ENCODE data around the gene COL6A2. TPM values are rescaled to one million over a fixed set of nuclear protein-coding genes. Genes with fewer than 3 reads are reported as not detected.

Gene COL6A2
- total and polyA plus RNA-seq, 8 donors = 79.3 to 3,737 (median 398) TPM

DNA sequence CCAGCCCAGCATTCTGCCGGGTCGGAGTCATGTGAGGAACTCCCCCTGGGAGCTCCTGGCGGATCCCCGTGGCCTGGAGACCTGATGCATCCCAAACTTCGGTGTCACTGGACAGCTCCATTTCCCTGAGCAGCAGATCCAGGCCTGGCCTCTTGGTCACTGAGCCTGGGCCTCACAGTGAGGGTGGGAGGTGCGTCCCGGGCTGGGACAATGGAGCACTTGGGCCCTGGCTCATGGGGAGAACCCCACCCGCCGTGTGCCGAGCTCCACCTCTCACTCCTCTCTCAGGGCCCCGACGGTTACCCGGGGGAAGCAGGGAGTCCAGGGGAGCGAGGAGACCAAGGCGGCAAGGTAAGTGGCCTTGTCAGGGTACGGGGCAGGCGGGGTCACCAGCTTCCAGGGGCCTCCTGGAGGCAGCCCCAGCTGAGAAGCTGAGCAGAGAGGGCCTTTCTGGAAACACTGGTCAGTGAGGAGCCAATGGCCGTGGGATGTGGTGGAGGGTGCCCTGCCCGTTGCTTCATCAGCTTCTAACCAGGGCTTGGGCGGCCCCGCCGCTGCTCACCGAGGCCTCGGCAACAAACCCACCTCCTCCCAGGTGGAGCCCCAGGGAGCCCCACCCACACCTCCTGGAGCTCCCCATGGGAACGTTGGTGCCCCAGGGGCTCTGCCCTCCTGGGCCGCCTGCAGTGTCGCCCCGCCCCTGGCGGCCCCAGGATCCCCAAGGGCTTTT, 19.8 kb downstream of the COL6A2 start:
- Histone ChIP-seq H3K4me1 (no peaks in the 10 kb centered on the region), H3K36me3 (peaks cover 89 to 100% (median 100%) of the 10 kb centered on the region in 4 donors), H3K27me3 (no peaks in the 10 kb centered on the region), H3K9me3 (peaks cover 0 to 7% (median 3%) of the 10 kb centered on the region in 4 donors), H3K4me3 (no peak overlapping the region), H3K27ac (no peak overlapping the region)
- no peak for DNase-seq
- TF ChIP-seq EP300 (IDR thresholded peaks at IDR 0.05) (no peak), POLR2AphosphoS5 (IDR thresholded peaks at IDR 0.05) (no peak), POLR2A (IDR thresholded peaks at IDR 0.05) (no peak)
- TF ChIP-seq, protein P1, sequence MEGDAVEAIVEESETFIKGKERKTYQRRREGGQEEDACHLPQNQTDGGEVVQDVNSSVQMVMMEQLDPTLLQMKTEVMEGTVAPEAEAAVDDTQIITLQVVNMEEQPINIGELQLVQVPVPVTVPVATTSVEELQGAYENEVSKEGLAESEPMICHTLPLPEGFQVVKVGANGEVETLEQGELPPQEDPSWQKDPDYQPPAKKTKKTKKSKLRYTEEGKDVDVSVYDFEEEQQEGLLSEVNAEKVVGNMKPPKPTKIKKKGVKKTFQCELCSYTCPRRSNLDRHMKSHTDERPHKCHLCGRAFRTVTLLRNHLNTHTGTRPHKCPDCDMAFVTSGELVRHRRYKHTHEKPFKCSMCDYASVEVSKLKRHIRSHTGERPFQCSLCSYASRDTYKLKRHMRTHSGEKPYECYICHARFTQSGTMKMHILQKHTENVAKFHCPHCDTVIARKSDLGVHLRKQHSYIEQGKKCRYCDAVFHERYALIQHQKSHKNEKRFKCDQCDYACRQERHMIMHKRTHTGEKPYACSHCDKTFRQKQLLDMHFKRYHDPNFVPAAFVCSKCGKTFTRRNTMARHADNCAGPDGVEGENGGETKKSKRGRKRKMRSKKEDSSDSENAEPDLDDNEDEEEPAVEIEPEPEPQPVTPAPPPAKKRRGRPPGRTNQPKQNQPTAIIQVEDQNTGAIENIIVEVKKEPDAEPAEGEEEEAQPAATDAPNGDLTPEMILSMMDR (IDR thresholded peaks at IDR 0.05) = no peak
- intact Hi-C loops (cut with DNase I; ENCODE audit: low total_unique reads) = no loop called here
- 73 to 89% (median 80%) methylated on average over 20 to 29 of the region's 29 CpGs for WGBS, 5 donors

DNA sequence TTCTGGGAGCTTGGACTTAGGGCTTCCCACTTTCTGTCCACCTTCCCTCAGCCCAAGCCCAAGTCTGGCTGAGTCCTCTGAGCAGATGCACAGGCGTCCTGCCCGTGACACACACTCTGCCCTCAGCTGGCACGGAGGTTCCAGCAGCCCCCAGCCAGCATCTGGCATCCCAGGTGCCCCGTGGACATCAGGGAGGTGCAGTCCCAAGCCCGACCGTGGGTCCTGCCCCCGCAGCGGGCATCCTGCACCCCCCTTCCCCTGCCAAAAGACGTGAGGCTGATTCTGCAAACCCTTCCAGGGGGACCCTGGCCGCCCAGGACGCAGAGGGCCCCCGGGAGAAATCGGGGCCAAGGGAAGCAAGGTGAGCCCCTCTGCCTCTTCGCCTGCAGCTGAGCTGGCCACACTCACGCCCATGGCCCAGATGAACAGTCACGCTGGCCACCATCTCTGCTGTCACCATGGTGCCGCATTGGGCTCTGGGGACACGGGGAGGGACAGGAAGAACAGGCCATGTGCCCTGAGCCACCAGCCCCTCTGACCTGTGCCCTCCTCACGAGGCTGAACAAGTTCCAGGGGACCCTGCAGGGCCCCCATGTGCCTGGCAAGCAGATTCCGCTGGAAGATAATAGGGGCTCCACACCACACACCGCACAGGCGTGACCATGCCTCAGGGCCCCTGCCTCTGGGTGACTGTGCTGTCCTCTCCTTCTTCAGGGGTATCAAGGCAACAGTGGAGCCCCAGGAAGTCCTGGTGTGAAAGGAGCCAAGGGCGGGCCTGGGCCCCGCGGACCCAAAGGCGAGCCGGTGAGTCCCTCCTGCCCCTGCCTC, 20.6 kb downstream of the COL6A2 start:
- Histone ChIP-seq H3K4me1 (no peaks in the 10 kb centered on the region), H3K4me3 (no peak overlapping the region), H3K36me3 (peaks cover 84 to 100% (median 96%) of the 10 kb centered on the region in 4 donors), H3K27me3 (no peaks in the 10 kb centered on the region), H3K27ac (peak overlapping the region in 1 of 5 donors; percentile 9), H3K9me3 (peaks cover 0 to 7% (median 3%) of the 10 kb centered on the region in 4 donors)
- WGBS, 5 donors = 74 to 88% (median 84%) methylated on average over 9 to 27 of the region's 27 CpGs
- TF ChIP-seq POLR2A (IDR thresholded peaks at IDR 0.05) (no peak), POLR2AphosphoS5 (IDR thresholded peaks at IDR 0.05) (no peak), EP300 (IDR thresholded peaks at IDR 0.05) (no peak)
- TF ChIP-seq, protein P1 (IDR thresholded peaks at IDR 0.05) = no peak
- DNase-seq = no peak
- intact Hi-C loops (cut with DNase I; ENCODE audit: low total_unique reads) = no loop called here

DNA sequence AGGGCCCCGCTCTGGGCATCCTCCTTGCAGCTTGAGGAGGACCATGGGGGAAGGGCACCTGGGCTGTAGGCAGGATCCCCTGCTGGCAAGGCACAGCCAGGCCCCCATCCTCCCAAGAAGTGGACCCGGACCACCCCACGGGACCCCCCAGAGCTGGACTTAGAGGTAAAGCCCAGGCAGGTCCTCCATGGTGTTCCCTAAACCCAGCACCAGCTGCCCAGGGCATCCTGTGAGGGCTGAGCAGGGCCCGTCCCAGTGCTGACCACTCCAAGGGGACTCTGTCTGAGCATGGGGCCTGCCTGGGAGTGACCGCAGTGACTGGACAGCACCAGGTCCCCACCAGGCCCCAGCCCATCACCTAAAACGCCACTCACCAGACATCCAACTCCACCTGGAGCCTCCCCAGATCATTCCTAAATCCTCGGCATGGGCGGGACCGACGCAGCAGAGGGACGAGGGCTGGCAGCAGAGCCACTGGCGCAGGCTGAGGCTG, 21.3 kb downstream of the COL6A2 start:
- H3K36me3 ChIP-seq = peaks cover 79 to 99% (median 91%) of the 10 kb centered on the region in 4 donors
- peaks cover 0 to 7% (median 3%) of the 10 kb centered on the region in 4 donors for H3K9me3 ChIP-seq
- DNase-seq = no peak
- 79 to 88% (median 86%) methylated on average over 4 to 12 of the region's 12 CpGs for WGBS, 5 donors
- intact Hi-C loops (cut with DNase I; ENCODE audit: low total_unique reads) = no loop called here
- H3K27me3 ChIP-seq = no peaks in the 10 kb centered on the region
- no peak overlapping the region for H3K4me3 ChIP-seq
- H3K27ac ChIP-seq = peak overlapping the region in 1 of 5 donors; percentile 9
- TF ChIP-seq, protein P1 (IDR thresholded peaks at IDR 0.05) = no peak
- TF ChIP-seq EP300 (IDR thresholded peaks at IDR 0.05) (no peak), POLR2AphosphoS5 (IDR thresholded peaks at IDR 0.05) (no peak), POLR2A (IDR thresholded peaks at IDR 0.05) (no peak)
- H3K4me1 ChIP-seq = no peaks in the 10 kb centered on the region

DNA sequence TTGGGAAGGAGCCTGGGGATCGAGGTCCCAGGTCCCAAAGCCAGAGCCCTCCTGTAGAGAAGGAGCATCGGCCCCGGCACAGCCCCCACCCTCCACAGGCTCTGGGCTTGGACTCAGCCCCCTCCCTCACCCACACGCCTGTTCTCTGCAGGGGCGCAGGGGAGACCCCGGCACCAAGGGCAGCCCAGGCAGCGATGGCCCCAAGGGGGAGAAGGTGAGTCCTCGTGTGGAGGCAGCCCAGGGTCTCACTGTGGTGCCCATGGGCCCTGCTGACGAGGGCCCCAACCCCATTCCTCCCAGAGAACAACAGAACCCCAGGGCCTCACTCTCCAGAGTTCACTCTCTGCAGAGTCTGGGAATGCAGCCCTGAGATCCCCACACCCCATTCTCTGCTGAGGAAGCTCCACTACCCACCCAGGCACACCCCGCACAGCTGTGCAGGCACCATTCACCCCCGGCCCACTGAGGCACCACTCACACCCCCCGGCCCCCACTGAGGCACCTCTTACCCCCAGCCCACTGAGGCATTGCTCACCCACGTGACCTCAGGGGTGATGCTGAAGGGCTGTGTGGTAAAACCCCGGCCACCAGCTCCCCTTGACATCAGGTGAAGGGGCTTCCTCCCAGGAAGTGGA, 21.8 kb downstream of the COL6A2 start:
- intact Hi-C loops (cut with DNase I; ENCODE audit: low total_unique reads) = loop anchor here (10.0 kb wide), 1 partner anchor 125 kb away; no protein-coding TSS in a partner anchor
- peaks cover 0 to 6% (median 2%) of the 10 kb centered on the region in 4 donors for H3K9me3 ChIP-seq
- no peaks in the 10 kb centered on the region for H3K4me1 ChIP-seq
- WGBS, 5 donors = 75 to 83% (median 80%) methylated on average over 8 to 14 of the region's 14 CpGs
- no peak overlapping the region for H3K4me3 ChIP-seq
- TF ChIP-seq POLR2AphosphoS5 (IDR thresholded peaks at IDR 0.05) (no peak), EP300 (IDR thresholded peaks at IDR 0.05) (no peak), POLR2A (IDR thresholded peaks at IDR 0.05) (no peak)
- TF ChIP-seq, protein P1 (IDR thresholded peaks at IDR 0.05) = no peak
- peak overlapping the region in 1 of 5 donors; percentile 9 for H3K27ac ChIP-seq
- no peak for DNase-seq
- H3K36me3 ChIP-seq = peaks cover 77 to 99% (median 91%) of the 10 kb centered on the region in 4 donors
- H3K27me3 ChIP-seq = no peaks in the 10 kb centered on the region
